HG02973 (cell line): ENCODE results near the gene AKAP13.

ENCODE experiments used
- ATAC-seq: cut with Tn5 transposase; IDR thresholded peaks from one replicate; pipeline ENCODE4 v1.9.1; 2021; ENCODE audit warnings: moderate library complexity; ENCODE audit not compliant: unreplicated experiment

The AKAP13 gene

DNA sequence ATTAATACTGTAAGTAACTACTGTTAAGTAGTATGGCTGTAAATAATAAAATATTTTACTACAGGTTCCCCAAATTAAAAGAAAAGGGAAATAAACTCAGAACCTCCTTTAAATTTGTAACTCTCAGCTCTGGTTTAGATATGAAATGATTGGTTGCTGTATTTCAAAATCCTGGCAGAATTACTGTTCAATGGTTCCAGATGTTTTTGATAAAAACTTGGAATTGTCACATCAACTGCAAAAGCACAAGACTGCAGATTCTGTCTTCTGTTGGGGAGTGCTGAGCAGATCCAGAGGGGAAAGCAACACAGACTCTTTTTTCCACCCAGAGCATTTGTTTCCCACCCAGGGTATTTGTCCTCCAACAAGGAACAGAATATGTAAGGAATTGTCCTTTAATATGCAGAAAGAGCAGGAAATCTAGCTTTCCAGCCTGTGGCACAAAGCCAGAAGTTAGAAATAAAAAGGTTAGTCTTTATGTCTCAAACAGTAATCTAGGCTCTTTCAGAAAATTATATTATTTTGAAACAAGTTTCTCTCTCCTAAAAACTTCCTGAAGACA is 236.2 kb downstream of the AKAP13 start:
- ATAC-seq: no peak

DNA sequence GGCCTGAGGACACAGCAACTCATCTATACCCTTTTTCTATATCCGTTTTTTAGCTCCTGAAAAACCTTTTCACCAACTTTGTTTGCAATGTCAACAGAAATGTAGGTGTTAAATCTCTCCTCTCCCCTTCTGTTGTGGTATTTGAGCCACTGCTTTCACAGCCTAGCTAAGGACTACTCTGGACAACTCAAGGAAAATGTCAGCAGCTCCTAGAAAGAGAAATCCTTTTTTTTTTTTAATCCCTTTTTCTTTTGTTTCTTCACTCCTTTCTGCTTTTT is 237.8 kb downstream of the AKAP13 start:
- no peak for ATAC-seq

DNA sequence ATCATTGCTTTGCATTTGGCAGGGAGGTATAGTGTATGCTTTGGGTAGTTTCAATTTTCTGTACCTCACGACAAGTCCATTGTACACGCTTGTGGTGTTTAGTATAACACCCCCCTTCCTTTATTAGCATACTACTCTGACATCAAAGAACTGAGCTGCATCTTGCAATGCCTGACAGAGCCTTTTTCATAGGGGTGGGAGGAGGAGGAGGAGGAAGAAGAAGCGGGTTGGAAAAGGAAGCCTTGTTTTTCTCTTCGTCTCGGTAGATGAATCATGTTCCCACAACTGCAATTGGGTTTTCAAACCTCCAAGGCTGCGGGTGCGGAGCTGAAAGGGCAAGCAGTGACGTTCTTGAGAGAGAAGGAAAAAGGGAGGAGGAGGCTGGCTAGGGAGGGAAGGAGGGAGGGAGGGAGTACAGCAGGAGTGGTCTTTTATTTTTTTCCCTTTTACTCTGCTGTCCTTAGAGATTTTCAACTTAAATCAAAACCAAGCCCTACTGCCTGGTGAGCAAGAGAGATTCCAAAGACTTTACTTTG is 238.6 kb downstream of the AKAP13 start:
- ATAC-seq: peak; percentile 55

DNA sequence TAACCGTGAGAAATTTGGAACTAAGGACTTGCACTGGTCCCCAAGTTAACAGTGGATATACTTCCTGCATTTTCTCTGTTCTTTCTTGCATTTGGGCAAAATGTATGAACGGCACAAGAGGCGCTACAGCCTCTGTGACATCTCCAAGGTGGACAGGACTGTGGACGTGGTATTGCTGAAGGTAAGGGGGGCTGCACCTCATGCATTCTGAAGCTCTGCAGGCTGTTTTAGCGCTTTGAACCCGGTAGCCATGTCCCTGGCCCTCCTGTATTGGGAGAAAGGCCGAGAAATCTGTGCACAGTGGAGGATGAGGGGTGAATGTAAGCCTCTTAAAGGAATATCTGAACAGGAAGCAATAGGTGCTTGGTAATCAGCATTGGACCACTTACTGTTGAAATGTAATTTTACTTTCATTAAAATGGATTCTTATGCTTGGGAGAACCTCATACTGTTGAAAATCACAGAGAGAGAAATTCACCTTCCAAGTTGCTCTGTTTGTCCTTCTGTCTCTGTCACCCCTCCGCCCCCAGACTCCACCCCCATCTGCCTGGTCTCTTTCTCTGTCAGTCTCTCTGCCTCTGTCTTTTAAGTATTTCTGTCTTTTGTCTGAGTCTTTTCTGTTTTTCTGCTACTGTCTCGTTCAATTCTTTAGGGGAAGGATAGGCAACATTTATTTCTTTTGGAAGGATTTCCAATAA is 239.7 kb downstream of the AKAP13 start:
- ATAC-seq: no peak

DNA sequence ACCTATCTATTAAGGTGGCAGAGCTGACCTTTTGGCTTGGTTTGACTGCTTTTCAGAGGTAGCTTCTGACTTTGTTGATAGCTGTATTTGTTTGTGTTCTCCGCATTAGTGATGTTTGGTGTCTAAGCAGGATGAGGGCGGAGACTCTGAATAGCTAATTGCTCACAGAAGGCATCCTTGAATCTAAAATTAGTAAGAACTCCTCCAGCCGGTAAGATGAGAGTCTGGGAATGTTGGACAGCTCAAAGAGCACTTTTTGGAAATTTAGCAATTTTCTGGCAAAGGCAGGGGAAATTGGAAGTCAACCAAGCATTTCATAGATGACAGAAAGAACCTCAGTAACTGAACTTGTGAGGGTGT is 240.3 kb downstream of the AKAP13 start:
- ATAC-seq: no peak

DNA sequence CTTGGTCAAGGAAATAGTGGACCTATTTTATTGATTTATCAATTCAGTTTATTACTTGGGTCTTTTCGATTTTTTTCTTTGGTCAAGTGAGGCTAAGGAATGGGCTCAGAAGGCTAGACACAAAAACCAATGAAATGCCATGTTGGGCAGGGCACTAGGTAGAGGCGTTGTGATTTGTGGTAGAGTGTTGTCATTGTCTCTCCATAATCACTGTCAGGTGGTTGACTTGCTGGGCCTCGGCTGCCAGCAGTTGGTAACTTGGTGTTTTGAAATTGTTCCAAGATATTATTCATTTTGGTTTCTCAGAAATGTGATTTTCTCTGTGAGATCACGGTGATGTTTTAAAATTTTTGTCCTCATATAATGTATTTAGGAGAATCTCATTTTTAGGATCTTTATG is 240.7 kb downstream of the AKAP13 start:
- no peak for ATAC-seq

DNA sequence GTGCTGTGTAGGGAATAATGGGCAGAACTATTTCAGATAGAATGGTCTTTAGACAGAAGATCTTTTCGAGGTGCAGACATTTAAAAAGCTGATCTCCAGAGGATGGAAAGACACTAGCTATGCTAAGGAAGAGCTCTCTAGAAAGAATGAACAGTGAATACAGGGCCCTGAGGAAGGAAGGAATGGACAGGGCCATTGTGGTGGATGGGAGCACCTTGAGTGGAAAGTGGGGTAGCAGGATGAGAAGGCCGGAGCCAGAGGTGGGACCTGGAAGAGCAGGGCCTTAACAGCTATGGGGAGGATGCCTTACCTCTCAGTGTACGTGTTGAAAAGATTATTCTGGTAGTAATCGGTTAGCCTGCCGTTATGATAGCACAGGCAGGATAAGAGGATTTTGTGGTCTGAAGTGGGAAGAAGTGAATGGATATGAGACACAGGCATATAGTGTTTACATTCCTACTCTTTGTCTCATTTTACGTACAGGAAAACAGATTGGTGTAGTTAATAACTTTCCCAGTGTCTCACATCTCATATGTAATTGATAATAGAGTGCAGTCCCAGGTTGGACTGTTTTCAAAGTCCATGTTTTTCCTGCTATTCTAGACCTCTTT is 241.9 kb downstream of the AKAP13 start:
- no peak for ATAC-seq

DNA sequence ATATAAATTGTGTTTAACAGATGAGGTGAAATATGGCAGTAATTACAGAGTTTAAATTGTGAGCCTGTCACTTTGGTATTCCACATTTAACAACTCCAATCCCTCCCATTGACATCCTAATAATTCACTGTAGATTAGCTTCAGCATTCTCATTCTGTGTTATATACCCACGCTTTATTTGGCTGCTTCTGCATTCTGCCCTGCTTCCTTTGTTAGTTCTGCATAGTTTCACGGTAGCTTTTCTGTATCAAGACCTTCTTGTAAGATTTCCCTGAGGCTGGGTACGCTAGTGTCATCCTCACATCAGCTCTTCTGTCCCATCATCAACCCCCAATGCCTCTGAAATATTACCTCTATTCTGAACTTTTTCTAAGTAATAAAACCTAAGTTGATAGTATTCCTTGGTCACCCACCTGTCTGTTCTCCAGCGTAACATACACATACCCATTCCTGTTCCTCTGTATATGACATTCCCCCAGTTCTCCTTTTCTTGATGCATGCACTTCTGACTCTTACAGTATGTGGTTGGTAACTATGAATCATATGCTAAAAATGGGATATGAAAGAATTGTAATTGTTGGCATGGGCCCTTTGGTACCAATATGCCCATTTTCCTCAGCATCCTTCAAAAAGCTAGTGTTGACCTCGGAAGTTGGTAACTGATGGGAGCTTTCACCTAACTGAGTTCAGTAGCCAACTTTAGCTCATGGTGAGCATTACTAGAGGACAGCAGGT is 243.1 kb downstream of the AKAP13 start:
- no peak for ATAC-seq

DNA sequence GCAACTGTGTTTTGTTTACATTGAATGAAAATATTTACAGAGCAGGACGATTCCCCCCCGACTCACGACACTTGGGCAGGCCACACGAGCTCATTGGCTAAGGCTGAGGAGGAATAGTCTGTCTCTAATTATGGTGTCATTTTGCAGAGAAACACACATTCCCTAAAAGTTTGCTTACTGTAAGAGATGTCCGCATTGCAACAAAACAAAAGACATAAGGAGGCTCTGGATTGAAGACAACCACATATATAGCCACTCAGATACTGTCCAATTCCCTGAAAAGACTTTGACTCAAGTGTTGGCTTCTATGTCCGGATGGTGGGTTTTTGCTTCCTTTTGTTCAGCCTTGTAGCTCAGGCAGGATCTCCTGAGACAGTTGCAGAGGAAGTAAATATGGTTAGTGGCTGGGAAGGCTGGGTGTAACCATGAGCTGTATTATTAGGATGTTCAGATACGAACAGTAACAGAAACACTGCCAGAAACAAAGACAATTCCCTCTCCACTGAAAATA is 243.9 kb downstream of the AKAP13 start:
- no peak for ATAC-seq

DNA sequence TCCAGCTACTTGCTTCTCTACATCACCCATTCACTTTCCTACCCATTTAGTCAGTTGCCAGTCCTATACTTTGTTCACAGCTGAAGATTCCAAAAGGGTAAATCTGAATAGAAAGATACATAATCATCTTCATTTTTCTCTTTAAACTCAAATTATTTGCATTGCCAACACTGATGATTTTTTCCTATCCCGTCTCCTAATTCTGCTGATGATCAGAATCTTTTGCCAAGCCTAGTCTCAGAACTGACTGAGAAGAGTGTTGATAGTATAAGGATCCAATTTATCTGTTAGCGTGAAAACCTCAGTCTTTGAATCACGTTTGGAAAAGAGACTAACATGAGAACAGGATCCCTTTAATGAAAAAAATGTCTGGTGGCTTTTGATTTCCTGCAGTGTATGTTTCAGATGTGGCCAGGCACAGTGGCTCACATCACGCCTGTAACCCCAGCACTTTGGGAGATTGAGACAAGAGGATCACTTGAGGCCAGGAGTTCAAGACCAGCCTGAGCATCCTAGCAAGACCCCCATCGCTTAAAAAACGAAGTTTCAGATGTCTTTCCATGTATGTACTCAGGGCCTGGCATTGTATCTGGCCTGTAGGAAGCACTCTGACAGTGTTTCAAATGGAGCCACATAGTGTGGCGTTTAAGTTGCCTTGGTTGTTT is 244.9 kb downstream of the AKAP13 start:
- ATAC-seq: peak; percentile 15

DNA sequence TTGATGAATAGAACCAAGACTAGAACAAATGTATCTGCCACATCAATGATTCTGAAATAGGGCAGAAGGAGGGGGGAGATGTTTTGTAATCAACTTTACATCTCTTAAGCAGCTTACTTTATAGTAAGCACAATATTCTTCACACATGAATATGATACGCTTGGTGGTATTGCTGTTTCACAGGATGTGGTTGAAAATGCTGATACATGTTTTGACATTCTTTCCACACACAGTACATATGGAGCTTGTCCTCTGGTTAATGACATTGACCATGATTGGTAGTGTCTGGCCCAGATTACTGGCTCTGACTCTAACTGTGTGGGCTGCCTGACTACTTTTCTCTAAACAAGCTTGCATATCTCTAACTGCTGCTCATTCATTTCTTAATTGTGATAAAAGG is 245.5 kb downstream of the AKAP13 start:
- peak; percentile 94 for ATAC-seq

DNA sequence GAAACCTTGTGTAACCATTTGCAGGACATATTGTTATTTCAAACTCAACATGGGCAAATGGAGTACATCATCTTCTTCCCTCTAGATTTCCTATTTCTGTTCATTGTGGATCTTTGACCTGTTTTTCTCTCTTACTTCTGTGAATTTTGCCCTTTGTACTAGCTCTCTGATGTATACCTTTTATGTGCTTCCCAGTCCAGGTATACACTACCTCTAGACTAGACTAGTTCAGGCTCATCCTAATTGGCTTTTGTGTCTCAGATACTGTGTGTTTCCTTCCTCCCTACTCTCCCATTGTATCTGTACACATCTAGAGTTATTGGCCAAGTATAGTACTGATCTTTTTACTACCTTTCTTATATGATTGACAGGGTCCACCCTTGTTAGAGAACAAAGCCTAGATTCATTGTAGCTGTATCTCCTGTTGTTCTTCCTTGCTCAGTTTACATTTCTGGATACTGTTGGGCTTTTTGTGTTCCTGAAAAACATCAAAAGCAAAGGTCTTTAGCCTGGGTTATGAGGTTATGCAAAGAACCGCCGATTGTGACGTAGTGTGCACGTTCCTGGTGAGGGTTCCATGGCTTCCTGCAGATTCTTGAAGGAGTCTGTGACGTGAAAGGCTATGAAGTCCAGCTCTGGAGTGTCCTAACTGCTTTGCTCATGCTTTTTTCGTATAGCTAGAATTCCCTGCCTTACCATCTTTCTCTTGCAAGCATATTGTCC is 247.0 kb downstream of the AKAP13 start:
- ATAC-seq: no peak

DNA sequence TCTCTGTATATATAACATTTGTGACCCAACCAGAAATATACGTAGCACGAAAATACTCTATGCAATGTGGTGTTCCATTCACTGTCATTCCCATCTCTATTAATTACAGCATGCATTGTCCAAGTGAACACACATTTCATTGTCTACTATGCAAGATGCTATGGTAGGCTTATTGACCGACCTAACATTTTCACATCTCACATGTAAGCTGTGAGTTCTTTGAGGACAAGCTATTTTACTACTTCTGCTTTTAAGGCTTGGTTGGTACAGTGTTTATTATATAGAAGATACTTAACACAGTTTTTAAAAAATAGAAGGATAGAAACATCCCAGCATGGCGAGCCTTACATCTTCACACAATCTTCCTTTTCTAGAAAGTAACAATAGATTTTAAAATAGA is 249.9 kb downstream of the AKAP13 start:
- no peak for ATAC-seq

DNA sequence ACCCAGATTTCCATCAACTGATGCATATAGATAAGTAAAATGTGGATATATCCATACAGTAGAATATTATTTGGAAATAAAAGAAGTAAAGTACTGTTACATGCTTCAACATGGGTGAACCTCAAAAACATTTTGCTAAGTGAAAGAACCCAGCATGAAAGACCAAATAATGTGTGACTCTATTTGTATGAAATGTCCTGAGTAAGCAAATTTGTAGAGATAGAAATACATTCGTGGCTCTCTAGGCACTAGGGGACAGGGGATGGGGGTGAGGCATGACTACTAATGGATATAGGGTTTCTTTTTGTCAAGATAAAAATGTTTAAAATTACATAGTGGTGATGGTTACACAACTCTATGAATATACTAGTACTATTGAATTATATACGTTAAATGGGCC is 250.6 kb downstream of the AKAP13 start:
- ATAC-seq: no peak

DNA sequence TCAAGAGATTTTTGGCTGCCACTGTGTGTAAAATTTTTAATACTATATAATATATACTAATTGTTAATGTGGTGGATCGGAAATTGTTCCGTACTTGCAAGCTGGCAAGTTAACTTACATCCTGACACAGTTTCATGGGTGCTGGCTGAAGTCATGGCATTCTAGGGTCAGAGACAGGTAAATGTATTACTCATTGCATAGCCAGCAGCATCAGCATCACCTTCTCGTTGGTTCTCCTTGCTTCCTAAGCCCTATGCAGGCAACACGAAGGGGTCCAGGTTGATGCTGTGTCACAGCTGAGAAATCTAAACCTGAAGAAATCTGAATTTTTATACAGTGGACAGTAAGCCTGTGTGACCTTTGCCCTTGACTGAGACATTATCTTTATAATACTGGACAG is 251.6 kb downstream of the AKAP13 start:
- no peak for ATAC-seq

DNA sequence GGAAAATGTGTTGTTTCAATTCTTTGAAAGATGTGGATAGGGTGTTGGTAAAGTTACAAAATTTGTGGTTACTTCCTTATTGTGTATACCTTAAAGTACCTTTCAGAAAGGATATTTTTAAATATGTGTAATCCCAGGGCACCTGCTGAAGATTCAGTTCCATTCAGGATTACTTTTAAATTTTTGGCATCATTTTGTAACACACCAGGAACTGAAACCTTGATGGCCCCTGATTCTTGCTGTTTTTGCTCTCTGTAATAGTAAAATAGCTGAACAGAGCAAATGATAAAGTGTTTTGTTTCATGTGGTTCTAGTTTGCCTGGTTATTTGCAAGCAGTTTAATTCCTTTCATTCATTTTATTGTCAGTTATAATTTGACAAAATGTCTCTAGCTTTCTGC is 253.5 kb downstream of the AKAP13 start:
- no peak for ATAC-seq

DNA sequence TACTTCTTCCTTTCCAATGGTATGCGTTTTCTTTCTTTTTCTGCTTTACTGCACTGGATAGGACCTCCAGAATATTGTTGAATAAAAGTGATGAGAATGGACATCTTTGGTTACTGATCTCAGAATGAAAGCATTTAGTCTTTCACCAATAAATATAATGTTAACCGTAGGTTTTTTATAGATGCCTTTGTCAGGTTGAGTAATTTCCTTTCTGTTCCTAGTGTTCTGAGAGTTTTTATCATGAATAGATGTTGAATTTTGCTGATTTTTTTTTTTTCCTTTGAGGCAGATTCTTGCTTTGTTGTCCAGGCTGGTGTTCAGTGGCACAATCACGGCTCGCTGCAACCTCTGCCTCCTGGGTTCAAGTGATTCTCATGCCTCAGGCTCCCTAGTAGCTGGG is 255.9 kb downstream of the AKAP13 start:
- no peak for ATAC-seq

DNA sequence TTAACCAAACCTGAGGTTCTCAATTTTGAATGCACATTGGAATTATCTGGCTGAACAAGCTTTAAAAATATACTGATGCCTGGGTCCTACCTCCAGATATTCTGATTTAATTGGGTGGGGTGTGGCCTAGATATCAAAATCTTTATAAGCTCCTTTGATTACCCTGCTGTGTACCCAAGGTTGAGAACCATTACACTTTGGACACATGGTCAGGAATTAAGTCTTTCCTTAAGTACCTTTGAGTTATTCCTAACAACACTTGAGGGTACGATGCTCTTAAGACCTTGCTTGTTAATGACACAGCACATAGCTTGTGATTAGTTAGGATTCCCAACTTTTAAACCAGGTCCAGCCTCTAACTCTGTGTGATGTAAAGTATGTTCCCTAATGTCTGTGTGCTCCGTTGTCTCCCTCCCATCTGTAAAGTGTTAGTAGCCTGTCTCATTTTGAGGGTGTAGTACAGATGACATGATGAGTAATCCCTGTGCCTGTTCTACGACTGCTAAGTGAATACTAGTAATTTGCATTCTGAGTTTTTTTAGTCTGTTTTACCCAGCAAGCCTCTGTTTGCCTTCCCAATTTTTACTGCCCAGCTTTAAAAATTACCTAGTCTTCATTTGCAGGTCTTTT is 259.5 kb downstream of the AKAP13 start:
- peak; percentile 65 for ATAC-seq

DNA sequence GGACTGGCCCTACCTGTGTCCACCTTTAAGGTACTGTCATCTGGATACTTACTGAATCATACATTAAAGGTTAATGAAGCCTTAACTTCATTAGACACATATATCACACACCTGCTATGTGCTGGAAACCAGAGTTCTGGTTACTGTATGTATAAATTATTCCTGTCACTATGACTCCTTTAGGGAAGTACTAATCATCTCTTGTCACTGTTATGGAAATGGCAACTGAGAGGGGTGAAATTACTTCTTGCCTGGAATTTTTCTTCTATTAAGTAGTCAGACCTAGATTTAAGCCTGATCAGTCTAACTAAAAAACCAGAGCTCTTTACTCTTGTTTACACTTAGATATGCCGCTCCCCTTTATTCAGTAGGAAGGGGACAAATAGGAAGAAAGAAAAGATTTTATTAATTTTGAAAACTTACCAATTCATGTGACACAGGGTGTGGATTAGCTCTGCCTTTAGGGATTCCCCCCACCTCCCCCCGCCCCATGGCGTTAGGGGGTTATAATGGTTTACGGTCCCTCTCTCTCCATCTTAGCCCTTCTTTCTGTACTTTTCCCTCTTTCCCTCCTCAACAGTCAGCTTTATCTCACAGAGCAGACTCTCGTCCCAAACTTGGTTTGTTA is 261.8 kb downstream of the AKAP13 start:
- no peak for ATAC-seq

DNA sequence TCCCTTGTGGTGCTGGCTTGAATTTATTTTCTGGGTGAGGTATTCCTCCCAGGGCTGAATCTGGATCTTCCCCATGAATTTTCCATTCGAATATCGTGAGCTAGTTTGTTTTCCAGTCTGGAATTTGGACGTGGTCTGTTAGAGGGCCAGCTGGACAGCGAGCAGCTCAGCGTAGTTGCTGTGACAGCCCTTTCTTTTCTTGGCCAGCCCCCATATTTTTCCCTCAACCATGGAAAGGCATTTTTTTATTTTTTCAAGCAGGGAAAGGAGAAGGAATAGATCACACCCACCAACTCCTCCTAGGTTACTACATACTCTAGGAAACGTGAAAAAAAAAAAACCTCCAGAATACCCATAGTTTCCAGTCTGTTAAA is 262.3 kb downstream of the AKAP13 start:
- ATAC-seq: no peak
